Right atrium auricular region (tissue), 2 donors: Measurements from ENCODE around the gene LRRC71. TPM values are rescaled to one million over a fixed set of nuclear protein-coding genes. Genes with fewer than 3 reads are reported as not detected.

Source experiments
- DNase-seq: peaks from one replicate; pipeline ENCODE4 v3.0.0-alpha.2; 2019; ENCODE audit warnings: low spot score
- H3K27ac ChIP-seq, 2 donors: fragments of 200-600 bp; sonication (generic); 1 replicate in 1 of 2; 2 replicates in 1 of 2; pipeline ENCODE4 v1.5.1; 2016 to 2019
- H3K27me3 ChIP-seq, 2 donors: fragments of 200-600 bp; sonication (generic); one replicate each; pipeline versions ENCODE4 v1.5.1 to v1.6.0; 2017 to 2019
- H3K36me3 ChIP-seq: fragments of 200-600 bp; sonication (generic); one replicate; pipeline ENCODE4 v1.5.1; 2016
- H3K4me1 ChIP-seq, 2 donors: fragments of 200-600 bp; sonication (generic); one replicate each; pipeline versions ENCODE4 v1.5.1 to v1.6.0; 2017 to 2019
- H3K4me3 ChIP-seq, 2 donors: fragments of 200-600 bp; sonication (generic); 1 replicate in 1 of 2; 2 replicates in 1 of 2; pipeline ENCODE4 v1.5.1; 2017 to 2019; ENCODE audit warnings: mild to moderate bottlenecking in 1 of 2, moderate library complexity in 1 of 2
- H3K9me3 ChIP-seq, 2 donors: fragments of 200-600 bp; sonication (generic); one replicate each; pipeline ENCODE4 v1.5.1; 2019
- CTCF ChIP-seq, 2 donors: fragments of 200-600 bp; sonication (generic); IDR thresholded peaks; one replicate each; pipeline ENCODE4 v1.5.1; 2019; ENCODE audit warnings: antibody characterized with exemption in 2 of 2
- total RNA-seq, 2 donors: library from RNA; depleted of rRNA; stranded (reverse); fragments of >200 nt; gene quantifications; one replicate each; pipeline ENCODE4 v1.1.0, GENCODE V29; 2016

The LRRC71 gene
- total RNA-seq, 2 donors from 2014 or later = not detected

GRCh38 chr1:156876281-156876680 is 44.2 kb upstream of the LRRC71 start:
- H3K9me3 ChIP-seq = no peaks in the 10 kb centered on the region
- no peak for DNase-seq
- H3K36me3 ChIP-seq = no peaks in the 10 kb centered on the region
- H3K4me3 ChIP-seq = no peak overlapping the region
- H3K27ac ChIP-seq = no peak overlapping the region
- H3K27me3 ChIP-seq = no peaks in the 10 kb centered on the region
- no peaks in the 10 kb centered on the region for H3K4me1 ChIP-seq
- TF ChIP-seq CTCF (IDR thresholded peaks at IDR 0.05) = no peak

GRCh38 chr1:156877433-156878170 is 42.8 kb upstream of the LRRC71 start:
- Histone ChIP-seq H3K27me3 (no peaks in the 10 kb centered on the region), H3K4me1 (no peaks in the 10 kb centered on the region), H3K4me3 (no peak overlapping the region), H3K9me3 (no peaks in the 10 kb centered on the region), H3K36me3 (no peaks in the 10 kb centered on the region), H3K27ac (no peak overlapping the region)
- no peak for TF ChIP-seq CTCF (IDR thresholded peaks at IDR 0.05)
- no peak for DNase-seq

GRCh38 chr1:156879876-156880275 is 40.6 kb upstream of the LRRC71 start:
- no peak overlapping the region for H3K27ac ChIP-seq
- H3K4me1 ChIP-seq = no peaks in the 10 kb centered on the region
- no peak for DNase-seq
- no peaks in the 10 kb centered on the region for H3K36me3 ChIP-seq
- H3K9me3 ChIP-seq = no peaks in the 10 kb centered on the region
- TF ChIP-seq CTCF (IDR thresholded peaks at IDR 0.05) = no peak
- no peak overlapping the region for H3K4me3 ChIP-seq
- no peaks in the 10 kb centered on the region for H3K27me3 ChIP-seq

- no peak overlapping the region for H3K4me3 ChIP-seq
- no peaks in the 10 kb centered on the region for H3K4me1 ChIP-seq
- no peaks in the 10 kb centered on the region for H3K9me3 ChIP-seq
- no peak overlapping the region for H3K27ac ChIP-seq
- no peaks in the 10 kb centered on the region for H3K36me3 ChIP-seq
- no peaks in the 10 kb centered on the region for H3K27me3 ChIP-seq
- DNase-seq = no peak
- TF ChIP-seq CTCF (IDR thresholded peaks at IDR 0.05) = no peak
Observed at GRCh38 chr1:156880473-156880872, 40.0 kb upstream of the LRRC71 start.

GRCh38 chr1:156881101-156881500 is 39.3 kb upstream of the LRRC71 start:
- Histone ChIP-seq H3K36me3 (no peaks in the 10 kb centered on the region), H3K4me1 (no peaks in the 10 kb centered on the region), H3K9me3 (no peaks in the 10 kb centered on the region), H3K27me3 (no peaks in the 10 kb centered on the region), H3K4me3 (no peak overlapping the region), H3K27ac (no peak overlapping the region)
- TF ChIP-seq CTCF (IDR thresholded peaks at IDR 0.05) = no peak
- DNase-seq = no peak

- TF ChIP-seq CTCF (IDR thresholded peaks at IDR 0.05) = no peak
- H3K27me3 ChIP-seq = no peaks in the 10 kb centered on the region
- no peak for DNase-seq
- H3K36me3 ChIP-seq = no peaks in the 10 kb centered on the region
- H3K4me3 ChIP-seq = no peak overlapping the region
- H3K4me1 ChIP-seq = no peaks in the 10 kb centered on the region
- H3K9me3 ChIP-seq = no peaks in the 10 kb centered on the region
- H3K27ac ChIP-seq = no peak overlapping the region
Observed at GRCh38 chr1:156881663-156882062, 38.8 kb upstream of the LRRC71 start.
